GM10266 (cell line): ENCODE data around the gene PTPRO.
A peak's percentile ranks its signal among the peaks of the same experiment; 100 is the strongest.

Source experiments
- DNase-seq: peaks from one replicate; pipeline ENCODE4 v3.0.0; 2012; ENCODE audit errors: extremely low spot score
- TF ChIP-seq, protein P1 (sequence below): IDR thresholded peaks from 2 replicates; pipeline ENCODE4 v1.5.1; 2012; ENCODE audit warnings: mild to moderate bottlenecking, low read depth; ENCODE audit not compliant: control insufficient read depth, insufficient read depth; ENCODE audit errors: missing control alignments

Gene PTPRO

DNA sequence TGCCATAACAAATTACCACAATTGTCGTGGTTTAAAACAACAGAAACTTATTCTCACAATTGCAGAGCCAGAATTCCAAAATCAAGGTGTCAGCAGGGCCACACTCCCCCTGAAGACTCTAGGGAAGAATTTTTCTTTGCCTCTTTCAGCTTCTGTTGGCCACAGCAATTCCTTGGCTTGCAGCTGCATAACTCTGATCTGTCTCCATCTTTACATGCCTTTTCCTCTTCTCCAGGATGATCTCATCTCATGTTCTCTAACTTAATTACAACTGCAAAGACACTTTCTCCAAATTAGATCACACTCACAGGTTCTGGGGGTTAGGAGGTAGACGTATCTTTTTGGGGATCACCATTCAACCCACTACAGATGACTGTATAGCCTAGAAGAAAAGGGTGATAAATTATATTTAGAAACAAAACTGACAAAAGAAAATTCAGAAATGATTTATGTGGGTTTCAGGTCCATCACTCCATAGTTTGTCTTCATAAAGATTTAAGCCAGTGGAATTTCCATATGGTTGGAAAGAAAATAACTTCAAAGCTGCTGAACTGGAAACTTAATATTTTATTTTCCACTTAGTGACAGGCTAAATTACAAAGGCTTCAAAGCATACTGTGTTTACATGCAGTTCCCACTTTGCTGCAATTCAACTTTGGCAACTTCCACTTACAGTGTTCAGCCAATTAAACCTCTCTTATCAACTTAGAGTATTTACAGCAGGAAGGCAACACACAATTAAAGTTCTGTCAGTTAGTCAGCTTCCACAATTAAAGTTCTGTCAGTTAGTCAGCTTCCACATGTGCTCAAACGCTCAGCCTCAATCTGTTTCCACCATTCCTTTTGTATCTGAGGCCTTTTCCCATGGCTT, 253.6 kb downstream of the PTPRO start:
- DNase-seq, result no peak
- TF ChIP-seq, protein P1, sequence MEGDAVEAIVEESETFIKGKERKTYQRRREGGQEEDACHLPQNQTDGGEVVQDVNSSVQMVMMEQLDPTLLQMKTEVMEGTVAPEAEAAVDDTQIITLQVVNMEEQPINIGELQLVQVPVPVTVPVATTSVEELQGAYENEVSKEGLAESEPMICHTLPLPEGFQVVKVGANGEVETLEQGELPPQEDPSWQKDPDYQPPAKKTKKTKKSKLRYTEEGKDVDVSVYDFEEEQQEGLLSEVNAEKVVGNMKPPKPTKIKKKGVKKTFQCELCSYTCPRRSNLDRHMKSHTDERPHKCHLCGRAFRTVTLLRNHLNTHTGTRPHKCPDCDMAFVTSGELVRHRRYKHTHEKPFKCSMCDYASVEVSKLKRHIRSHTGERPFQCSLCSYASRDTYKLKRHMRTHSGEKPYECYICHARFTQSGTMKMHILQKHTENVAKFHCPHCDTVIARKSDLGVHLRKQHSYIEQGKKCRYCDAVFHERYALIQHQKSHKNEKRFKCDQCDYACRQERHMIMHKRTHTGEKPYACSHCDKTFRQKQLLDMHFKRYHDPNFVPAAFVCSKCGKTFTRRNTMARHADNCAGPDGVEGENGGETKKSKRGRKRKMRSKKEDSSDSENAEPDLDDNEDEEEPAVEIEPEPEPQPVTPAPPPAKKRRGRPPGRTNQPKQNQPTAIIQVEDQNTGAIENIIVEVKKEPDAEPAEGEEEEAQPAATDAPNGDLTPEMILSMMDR, result no peak

DNA sequence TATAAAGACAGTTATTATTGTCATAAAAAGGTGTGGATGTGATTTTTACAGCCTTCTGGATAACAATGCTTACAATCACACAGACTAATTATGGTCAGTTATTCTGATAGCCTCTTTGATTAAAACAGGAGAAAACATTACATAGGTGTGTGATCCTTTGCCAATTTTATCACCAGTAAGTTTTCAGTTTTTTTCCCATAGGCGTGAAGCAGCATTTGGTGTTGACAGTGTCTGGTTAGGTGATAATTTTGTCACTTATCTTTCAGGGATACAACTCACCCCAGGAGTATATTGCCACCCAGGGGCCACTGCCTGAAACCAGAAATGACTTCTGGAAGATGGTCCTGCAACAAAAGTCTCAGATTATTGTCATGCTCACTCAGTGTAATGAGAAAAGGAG, 258.1 kb downstream of the PTPRO start:
- no peak for DNase-seq
- TF ChIP-seq, protein P1, result peak; percentile 28

DNA sequence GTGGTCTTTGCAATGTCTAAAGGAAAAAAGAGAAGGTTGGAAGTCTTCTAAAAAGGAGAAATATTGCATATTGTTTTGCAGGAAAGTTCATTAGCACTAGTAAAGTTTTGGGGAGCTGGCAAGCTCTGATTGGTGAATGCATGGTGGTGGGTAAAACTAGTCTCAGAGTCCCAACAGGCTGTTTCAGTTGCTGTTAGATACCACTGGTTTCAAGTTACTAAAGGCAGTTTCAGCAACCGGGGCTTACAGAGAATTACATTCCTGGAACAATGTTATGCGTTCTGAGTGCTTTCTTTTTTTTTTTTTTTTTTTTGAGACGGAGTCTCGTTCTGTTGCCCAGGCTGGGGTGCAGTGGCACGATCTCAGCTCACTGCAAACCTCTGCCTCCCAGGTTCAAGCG, 258.7 kb downstream of the PTPRO start:
- TF ChIP-seq, protein P1, result no peak
- no peak for DNase-seq

DNA sequence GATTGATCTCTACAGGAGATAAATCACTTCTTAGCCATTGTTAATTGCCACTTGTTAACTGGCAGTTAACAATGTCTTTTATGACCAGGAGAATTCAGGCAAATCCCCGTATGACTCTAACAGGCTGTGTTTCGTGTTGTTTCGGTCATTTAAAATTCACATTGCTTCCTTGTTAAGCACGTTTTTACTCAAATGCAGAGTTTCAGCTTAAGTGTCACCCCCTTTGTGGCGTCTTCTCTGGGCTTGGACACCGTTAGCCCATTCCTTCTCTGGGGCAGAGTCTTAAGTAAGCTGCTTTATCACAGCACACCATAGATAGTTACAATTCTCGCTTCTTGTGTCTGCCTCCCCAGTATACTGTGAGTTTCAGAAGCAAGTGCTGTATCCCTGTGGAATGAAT, 261.5 kb downstream of the PTPRO start:
- DNase-seq, result no peak
- TF ChIP-seq, protein P1, result no peak

DNA sequence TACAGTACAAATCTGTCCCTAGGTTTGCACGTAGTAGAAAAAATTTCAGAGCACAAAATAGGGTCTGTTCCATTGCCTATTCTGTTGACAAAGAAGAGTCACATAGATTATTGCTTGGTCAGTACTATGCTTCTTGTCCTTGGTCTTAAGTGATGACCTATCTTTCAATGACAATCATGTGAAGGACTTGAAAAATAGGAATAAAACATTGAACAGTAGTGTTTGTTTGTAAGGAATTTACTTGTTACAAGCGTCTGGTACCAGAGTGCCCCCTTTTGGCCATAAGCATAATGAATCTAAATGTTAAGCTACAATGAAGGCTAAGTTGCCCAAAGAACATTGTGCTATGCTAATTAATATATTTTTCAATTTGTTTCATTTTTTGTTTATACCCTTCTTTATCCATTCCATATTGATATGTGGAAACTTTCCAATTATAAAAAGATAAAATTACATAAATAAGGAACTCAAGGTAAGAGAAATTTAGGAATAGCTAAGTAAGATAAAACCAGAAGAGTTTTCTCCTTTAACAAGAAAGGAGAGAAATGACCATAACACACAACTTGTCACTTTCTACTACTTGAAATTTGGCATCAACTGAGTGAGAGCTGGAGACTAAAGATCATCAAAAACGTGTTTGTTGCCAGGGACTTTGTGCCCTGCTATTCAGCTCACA, 262.2 kb downstream of the PTPRO start:
- TF ChIP-seq, protein P1, result peak; percentile 67
- DNase-seq, result peak; percentile 25

DNA sequence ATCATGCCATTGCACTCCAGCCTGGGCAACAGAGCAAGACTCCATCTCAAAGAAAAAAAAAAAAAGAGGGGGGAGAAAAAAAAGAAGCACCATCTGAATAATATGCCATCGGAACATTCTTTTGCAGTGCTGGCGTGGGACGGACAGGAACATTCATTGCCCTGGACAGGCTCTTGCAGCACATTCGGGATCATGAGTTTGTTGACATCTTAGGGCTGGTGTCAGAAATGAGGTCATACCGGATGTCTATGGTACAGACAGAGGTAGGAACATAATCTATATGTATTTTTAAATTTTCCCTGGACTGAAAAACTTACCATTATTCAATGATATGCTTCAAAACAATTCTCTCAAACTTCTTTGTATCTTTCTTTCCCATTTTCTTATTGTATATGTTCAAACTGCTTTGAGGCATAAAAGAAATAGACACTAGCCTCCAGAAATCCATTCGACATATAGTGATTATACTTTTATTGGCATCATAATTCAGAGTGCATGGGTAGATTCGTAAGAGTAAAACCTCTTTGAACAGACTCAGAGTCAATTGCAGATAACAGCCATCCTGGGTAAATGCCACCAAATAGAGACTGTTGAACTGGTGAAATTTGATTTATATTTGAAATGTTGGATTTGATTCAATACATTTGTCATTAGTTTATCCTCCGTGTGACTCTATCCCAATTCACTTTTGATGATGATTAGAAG, 267.2 kb downstream of the PTPRO start:
- TF ChIP-seq, protein P1, result no peak
- DNase-seq, result no peak
